H1 (cell line): ENCODE results near the gene SCG2. TPM values are rescaled to one million over a fixed set of nuclear protein-coding genes. Genes with fewer than 3 reads are reported as not detected.

ENCODE experiments used
- CTCF ChIA-PET: fragments of 300-600 bp; sonication (Branson Sonifier 250); formaldehyde crosslinking; loops from one replicate; lab custom pipeline; 2021; ENCODE audit not compliant: partially characterized antibody; lab: Charles Lee
- POLR2A ChIA-PET: fragments of 300-600 bp; sonication (Branson Sonifier 250); formaldehyde crosslinking; loops from one replicate; lab custom pipeline; 2021; ENCODE audit warnings: inconsistent platforms; ENCODE audit not compliant: partially characterized antibody; lab: Charles Lee
- DNase-seq, 2 experiments: peaks; one replicate each; pipeline versions ENCODE4 v3.0.0 to v3.0.0-alpha.2; 2010 to 2022; ENCODE audit warnings: low spot score in 2 of 2, low read depth in 1 of 2, mixed read lengths in 1 of 2
- FAIRE-seq: peaks from 2 replicates; lab custom pipeline; 2011; peaks lifted over from hg19 to GRCh38; lab: Jason Lieb, UNC
- H2AFZ ChIP-seq: 2 replicates; pipeline ENCODE4 v1.8.1; 2012; ENCODE audit warnings: low read length, inconsistent platforms
- H2AK5ac ChIP-seq: 2 replicates; pipeline ENCODE4 v1.6.1; 2013; ENCODE audit warnings: low read depth, low read length
- H2BK120ac ChIP-seq: replicated peaks from 2 replicates; pipeline ENCODE3; 2013; ENCODE audit warnings: low read depth, low read length, inconsistent platforms
- H2BK12ac ChIP-seq: 2 replicates; pipeline ENCODE4 v1.6.1; 2013; ENCODE audit warnings: low read depth, low read length
- H2BK15ac ChIP-seq: 2 replicates; pipeline ENCODE4 v1.6.1; 2013; ENCODE audit warnings: low read length
- H2BK20ac ChIP-seq: 2 replicates; pipeline ENCODE4 v1.6.1; 2013; ENCODE audit warnings: low read length
- H2BK5ac ChIP-seq: 2 replicates; pipeline ENCODE4 v1.6.1; 2013; ENCODE audit warnings: low read depth, low read length
- H3K14ac ChIP-seq: 2 replicates; pipeline ENCODE4 v1.6.1; 2013; ENCODE audit warnings: inconsistent platforms; ENCODE audit not compliant: insufficient read length
- H3K18ac ChIP-seq: 2 replicates; pipeline ENCODE4 v1.6.1; 2013; ENCODE audit warnings: low read length; ENCODE audit errors: extremely low read depth
- H3K23ac ChIP-seq: 2 replicates; pipeline ENCODE4 v1.6.1; 2013; ENCODE audit warnings: inconsistent platforms; ENCODE audit not compliant: insufficient read length
- H3K23me2 ChIP-seq: 2 replicates; pipeline ENCODE4 v1.6.1; 2013; ENCODE audit warnings: low read depth, low read length
- H3K27ac ChIP-seq: 2 replicates; pipeline ENCODE4 v1.6.1; 2011; ENCODE audit warnings: low read depth, low read length, inconsistent platforms
- H3K27me3 ChIP-seq, 4 experiments: replicated peaks in 1 of 4; 1 replicate in 1 of 4; 2 replicates in 3 of 4; pipeline versions ENCODE4 v1.6.1 to v1.8.1; 2011 to 2013; ENCODE audit warnings: low read length in 3 of 4, mild to moderate bottlenecking in 3 of 4, inconsistent platforms in 2 of 4, mixed read lengths in 2 of 4, moderate library complexity in 1 of 4; ENCODE audit not compliant: control insufficient read depth in 3 of 4, insufficient read depth in 3 of 4; ENCODE audit errors: extremely low read depth in 1 of 4
- H3K36me3 ChIP-seq, 4 experiments: 2 replicates each; pipeline versions ENCODE4 v1.6.1 to v1.8.1; 2011 to 2013; ENCODE audit warnings: mild to moderate bottlenecking in 4 of 4, low read length in 3 of 4, moderate library complexity in 2 of 4, control low read depth in 1 of 4, inconsistent platforms in 1 of 4; ENCODE audit not compliant: insufficient read depth in 4 of 4, control insufficient read depth in 2 of 4
- H3K4ac ChIP-seq: replicated peaks from 2 replicates; pipeline ENCODE3; 2013; ENCODE audit warnings: low read length, low read depth, mixed read lengths, inconsistent platforms; ENCODE audit not compliant: insufficient read length
- H3K4me1 ChIP-seq, 4 experiments: replicated peaks in 1 of 4; 1 replicate in 1 of 4; 2 replicates in 3 of 4; pipeline versions ENCODE4 v1.6.1 to v1.8.1; 2011 to 2013; ENCODE audit warnings: low read length in 3 of 4, inconsistent platforms in 2 of 4, mixed read lengths in 1 of 4; ENCODE audit not compliant: insufficient read depth in 4 of 4, control insufficient read depth in 3 of 4
- H3K4me2 ChIP-seq, 2 experiments: 2 replicates each; pipeline versions ENCODE4 v1.6.1 to v1.8.1; 2011 to 2013; ENCODE audit warnings: low read depth in 2 of 2, low read length in 2 of 2, control low read depth in 1 of 2, inconsistent platforms in 1 of 2, mild to moderate bottlenecking in 1 of 2; ENCODE audit not compliant: insufficient read depth in 1 of 2
- H3K4me3 ChIP-seq, 4 experiments: fragments of 200-600, 300-600 bp in 1 of 4; sonication (generic), shearing (Covaris generic), sonication (Bioruptor Twin) in 1 of 4; 2 replicates each; pipeline versions ENCODE4 v1.5.1 to v1.8.1; 2011 to 2016; ENCODE audit warnings: low read length in 4 of 4, low read depth in 3 of 4, control low read depth in 2 of 4, inconsistent platforms in 2 of 4, mild to moderate bottlenecking in 2 of 4, mixed read lengths in 1 of 4, moderate library complexity in 1 of 4; ENCODE audit not compliant: insufficient read depth in 2 of 4; ENCODE audit errors: extremely low read depth in 1 of 4
- H3K56ac ChIP-seq: replicated peaks from 2 replicates; pipeline ENCODE3; 2013; ENCODE audit warnings: low read depth, mild to moderate bottlenecking, mixed read lengths, low read length, inconsistent platforms; ENCODE audit not compliant: insufficient read length
- H3K79me1 ChIP-seq: 2 replicates; pipeline ENCODE4 v1.6.1; 2013; ENCODE audit warnings: low read depth, low read length, control low read depth
- H3K79me2 ChIP-seq, 2 experiments: 2 replicates each; pipeline versions ENCODE4 v1.6.1 to v1.8.1; 2012 to 2013; ENCODE audit warnings: low read length in 2 of 2, mild to moderate bottlenecking in 2 of 2, inconsistent platforms in 1 of 2; ENCODE audit not compliant: insufficient read depth in 2 of 2, control insufficient read depth in 1 of 2
- H3K9ac ChIP-seq, 4 experiments: replicated peaks in 1 of 4; 1 replicate in 1 of 4; 2 replicates in 3 of 4; pipeline versions ENCODE4 v1.6.1 to v1.8.1; 2011 to 2013; ENCODE audit warnings: low read depth in 3 of 4, low read length in 3 of 4, control low read depth in 2 of 4, mild to moderate bottlenecking in 2 of 4, moderate library complexity in 2 of 4, inconsistent platforms in 1 of 4; ENCODE audit errors: extremely low read depth in 1 of 4
- H3K9me3 ChIP-seq, 2 experiments: 2 replicates each; pipeline versions ENCODE4 v1.6.1 to v1.8.1; 2012 to 2013; ENCODE audit warnings: mild to moderate bottlenecking in 2 of 2, moderate library complexity in 2 of 2, control low read depth in 1 of 2, inconsistent platforms in 1 of 2, low read depth in 1 of 2, low read length in 1 of 2, mixed read lengths in 1 of 2; ENCODE audit not compliant: insufficient read depth in 2 of 2
- H4K20me1 ChIP-seq, 2 experiments: replicated peaks in 1 of 2; 2 replicates each; pipeline versions ENCODE3 to v1.8.1; 2011 to 2013; ENCODE audit warnings: inconsistent platforms in 2 of 2, low read length in 2 of 2, mild to moderate bottlenecking in 1 of 2; ENCODE audit not compliant: insufficient read depth in 2 of 2, control insufficient read depth in 1 of 2
- H4K5ac ChIP-seq: 2 replicates; pipeline ENCODE4 v1.6.1; 2013; ENCODE audit warnings: low read length, low read depth, mixed read lengths, inconsistent platforms; ENCODE audit not compliant: insufficient read length
- H4K8ac ChIP-seq: 2 replicates; pipeline ENCODE4 v1.8.0; 2013; ENCODE audit warnings: mild to moderate bottlenecking, moderate library complexity, low read length, inconsistent platforms; ENCODE audit not compliant: insufficient read depth; ENCODE audit errors: extremely low read depth
- H4K91ac ChIP-seq: replicated peaks from 2 replicates; pipeline ENCODE3; 2013; ENCODE audit warnings: low read length, mixed read lengths, inconsistent platforms; ENCODE audit not compliant: insufficient read length
- BCL11A ChIP-seq, 2 experiments: IDR thresholded peaks; one replicate each; pipeline ENCODE4 v1.6.1; 2011; ENCODE audit warnings: low read depth in 2 of 2, low read length in 2 of 2, mild to moderate bottlenecking in 2 of 2
- CBX8 ChIP-seq: fragments of 300-800, 300-1000 bp; sonication (generic); IDR thresholded peaks from 2 replicates; pipeline ENCODE4 v1.7.1; 2016; ENCODE audit warnings: low read depth, low read length, borderline replicate concordance
- CHD1 ChIP-seq: IDR thresholded peaks from 2 replicates; pipeline ENCODE4 v1.6.1; 2012; ENCODE audit warnings: low read depth, low read length, improper control_type of control experiment
- CTCF ChIP-seq, 3 experiments: IDR thresholded peaks; 1 replicate in 2 of 3; 2 replicates in 1 of 3; pipeline versions ENCODE4 v1.5.1 to v1.6.1; 2011; ENCODE audit warnings: low read length in 3 of 3, mild to moderate bottlenecking in 3 of 3, inconsistent platforms in 2 of 3, low read depth in 1 of 3, moderate library complexity in 1 of 3; ENCODE audit not compliant: insufficient read depth in 1 of 3; ENCODE audit errors: control extremely low read depth in 1 of 3
- KDM5A ChIP-seq: fragments of 200-600 bp; IDR thresholded peaks from 2 replicates; pipeline ENCODE4 v1.7.1; 2012; ENCODE audit warnings: mild to moderate bottlenecking, low read length, inconsistent platforms, mixed read lengths
- MAFK ChIP-seq: IDR thresholded peaks from 2 replicates; pipeline ENCODE4 v1.6.1; 2012; ENCODE audit warnings: low read depth, mild to moderate bottlenecking, improper control_type of control experiment, low read length
- NANOG ChIP-seq: IDR thresholded peaks from 2 replicates; pipeline ENCODE4 v1.6.1; 2011; ENCODE audit warnings: low read length, low read depth, mild to moderate bottlenecking, inconsistent platforms; ENCODE audit not compliant: insufficient read depth, poor library complexity, severe bottlenecking
- POLR2A ChIP-seq, 2 experiments: IDR thresholded peaks; 1 replicate in 1 of 2; 2 replicates in 1 of 2; pipeline ENCODE4 v1.6.1; 2011; ENCODE audit warnings: low read depth in 2 of 2, low read length in 2 of 2, mild to moderate bottlenecking in 2 of 2; ENCODE audit errors: control extremely low read depth in 1 of 2
- SIRT6 ChIP-seq: IDR thresholded peaks from one replicate; pipeline ENCODE4 v1.7.1; 2012; ENCODE audit warnings: low read length, inconsistent platforms
- SRF ChIP-seq: IDR thresholded peaks from 2 replicates; pipeline ENCODE4 v1.6.1; 2011; ENCODE audit warnings: mild to moderate bottlenecking, low read depth, low read length, moderate library complexity
- SUZ12 ChIP-seq: fragments of 200-600 bp; sonication (generic); IDR thresholded peaks from 2 replicates; pipeline ENCODE4 v1.6.1; 2012; ENCODE audit warnings: mild to moderate bottlenecking, inconsistent platforms, low read length, moderate library complexity, mixed read lengths
- WGBS, 2 experiments: shearing (Covaris generic) in 1 of 2; methylation state at CpG; one replicate each; pipeline versions ENCODE4 v1.1.6 to v1.1.7; 2013 to 2015; ENCODE audit warnings: low lambda C conversion rate in 2 of 2, mixed read lengths in 2 of 2, inconsistent platforms in 1 of 2, low coverage in 1 of 2, missing lambda C conversion rate in 1 of 2; ENCODE audit not compliant: insufficient replicate concordance in 2 of 2, insufficient coverage in 1 of 2, insufficient read length in 1 of 2; ENCODE audit errors: extremely low coverage in 1 of 2, missing lambda C conversion rate in 1 of 2; 5-methylcytosine and 5-hydroxymethylcytosine counted together
- polyA plus RNA-seq, 7 experiments: library from polyadenylated mRNA; depleted of rRNA in 3 of 7; stranded (reverse) in 5 of 7; unstranded in 2 of 7; fragments of >200 nt in 5 of 7; fragments of 200-250 nt in 2 of 7; gene quantifications; 1 replicate in 5 of 7; 2 replicates in 1 of 7; 4 replicates in 1 of 7; pipeline versions ENCODE4 v1.2.1 to v1.2.3, GENCODE V29; 2011 to 2013; ENCODE audit warnings: missing spikeins in 2 of 7, mixed read lengths in 2 of 7
- total RNA-seq: library from RNA; stranded (reverse); fragmentation: NEBNext Ultra II Directional; extraction: Animal tissue kit (Norgen Biotek cat#: 25700); gene quantifications from 2 replicates; pipeline ENCODE4 v1.2.1, GENCODE V29; 2021

The SCG2 gene
- total and polyA plus RNA-seq, 2 of the 8 experiments (the other 6 are each of a cell fraction or from before 2014, with no cell fraction given), result 0.54 to 1.0 TPM

DNA sequence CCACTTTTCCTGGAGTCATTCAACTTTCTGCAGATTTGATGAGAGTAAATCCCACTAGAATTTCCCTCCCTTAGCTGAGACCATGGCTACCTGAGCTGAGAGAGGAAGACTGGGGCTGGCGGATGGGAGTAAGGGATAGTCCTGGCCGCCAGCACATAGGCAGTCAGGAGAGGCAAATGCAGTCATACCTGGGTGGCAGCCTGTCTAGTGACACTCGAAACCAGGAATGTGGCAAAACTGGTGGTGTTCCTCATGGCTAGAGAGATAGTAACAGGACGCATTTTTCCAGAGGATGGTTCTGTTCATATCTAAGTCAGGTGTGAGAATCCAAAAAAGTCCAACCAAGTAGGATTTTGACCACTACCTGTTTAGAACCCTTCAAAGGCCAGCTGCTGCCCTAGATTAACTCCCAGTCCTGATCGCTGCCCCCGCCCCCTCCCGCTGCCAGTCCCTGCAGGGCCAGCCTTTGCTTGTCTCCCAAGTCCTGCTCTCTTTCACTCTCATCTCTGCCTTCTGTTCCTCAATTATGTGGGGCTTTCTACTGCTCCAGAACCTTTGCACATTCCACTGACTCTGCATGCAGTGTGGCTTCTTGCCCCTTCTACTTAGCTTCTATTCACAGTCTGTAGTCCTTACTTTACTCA is 17.4 kb upstream of the SCG2 start:
- Histone ChIP-seq H2AFZ (no peak overlapping the region), H3K27me3 (peaks cover 67 to 82% (median 79%) of the 10 kb centered on the region in 4 experiments)
- CTCF ChIA-PET, result interaction anchor here (1.2 to 2.7 kb wide), 5 partner anchors 8 to 146 kb away, joined by 3 to 6 read pairs (median 5); no protein-coding TSS in a partner anchor
- TF ChIP-seq CTCF (IDR thresholded peaks at IDR 0.05; ENCODE audit: control extremely low read depth in 1 of 3, insufficient read depth in 1 of 3, low read depth in 1 of 3, low read length in 3 of 3) (no peak), MAFK (no peak), CBX8 (no peak), SRF (no peak), SIRT6 (no peak), BCL11A (IDR thresholded peaks at IDR 0.05; ENCODE audit: low read depth in 2 of 2, low read length in 2 of 2) (no peak), POLR2A (IDR thresholded peaks at IDR 0.05; ENCODE audit: control extremely low read depth in 1 of 2, low read depth in 2 of 2, low read length in 2 of 2) (no peak), CHD1 (no peak), KDM5A (no peak), SUZ12 (no peak), NANOG (no peak)

More for the DNA sequence above, 17.4 kb upstream of the SCG2 start:
- no peak overlapping the region for H2BK12ac ChIP-seq
- no peak overlapping the region for H3K18ac ChIP-seq
- no peak overlapping the region for H3K4me2 ChIP-seq
- H3K23me2 ChIP-seq, result no peaks in the 10 kb centered on the region
- no peak overlapping the region for H3K56ac ChIP-seq
- H3K4me3 ChIP-seq, result no peak overlapping the region
- no peak overlapping the region for H2BK120ac ChIP-seq
- FAIRE-seq (no peak), DNase-seq (no peak)
- no peak overlapping the region for H4K5ac ChIP-seq
- peaks cover 18 to 40% of the 10 kb centered on the region in 2 experiments for H4K20me1 ChIP-seq
- no peak overlapping the region for H3K9ac ChIP-seq
- no peak overlapping the region for H3K14ac ChIP-seq
- no peak overlapping the region for H2BK15ac ChIP-seq
- no peak overlapping the region for H2AK5ac ChIP-seq
- no peak overlapping the region for H3K4ac ChIP-seq
- H4K91ac ChIP-seq, result no peak overlapping the region
- no peaks in the 10 kb centered on the region for H3K79me2 ChIP-seq
- H2BK5ac ChIP-seq, result no peak overlapping the region
- no peak overlapping the region for H3K27ac ChIP-seq
- peaks cover 4 to 16% (median 7%) of the 10 kb centered on the region in 4 experiments for H3K4me1 ChIP-seq
- no peaks in the 10 kb centered on the region for H3K9me3 ChIP-seq
- no peak overlapping the region for H3K23ac ChIP-seq
- WGBS, 2 experiments, result 77% methylated on average over 7 of the region's 7 CpGs; no CpG with 5 or more reads in 1 of the 2 experiments
- H4K8ac ChIP-seq, result no peak overlapping the region
- no peaks in the 10 kb centered on the region for H3K79me1 ChIP-seq
- H3K36me3 ChIP-seq, result no peaks in the 10 kb centered on the region
- H2BK20ac ChIP-seq, result no peak overlapping the region
- POLR2A ChIA-PET, result no interaction called here
